Measurements from ENCODE around the gene GGTLC1. TPM values are rescaled to one million over a fixed set of nuclear protein-coding genes. Genes with fewer than 3 reads are reported as not detected.

Gene GGTLC1
- total RNA-seq, 4 donors from 2014 or later: not detected

DNA sequence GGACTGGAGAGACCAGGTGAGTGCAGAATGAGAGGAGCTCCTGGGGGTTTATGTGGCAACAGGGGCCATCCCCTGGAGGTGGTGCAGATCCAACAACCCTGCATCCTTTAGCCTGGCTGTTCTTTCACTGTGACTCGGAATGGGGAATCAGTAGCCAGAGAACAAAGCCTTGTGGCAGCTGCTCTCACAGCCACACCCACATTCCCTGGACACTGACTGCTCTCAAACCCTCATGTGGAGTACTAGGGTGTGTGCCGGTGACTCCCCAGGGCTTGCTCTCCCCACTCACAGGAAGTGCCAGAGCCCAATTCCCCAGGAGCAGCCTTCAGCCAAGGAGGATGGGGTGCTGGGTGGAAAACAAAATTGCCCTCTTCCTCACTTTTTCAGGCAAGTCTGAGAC, 30.2 kb upstream of the GGTLC1 start:
- ATAC-seq (ENCODE audit: low FRiP score) (no peak), DNase-seq (ENCODE audit: low spot score) (no peak)
- TF ChIP-seq, protein P1, sequence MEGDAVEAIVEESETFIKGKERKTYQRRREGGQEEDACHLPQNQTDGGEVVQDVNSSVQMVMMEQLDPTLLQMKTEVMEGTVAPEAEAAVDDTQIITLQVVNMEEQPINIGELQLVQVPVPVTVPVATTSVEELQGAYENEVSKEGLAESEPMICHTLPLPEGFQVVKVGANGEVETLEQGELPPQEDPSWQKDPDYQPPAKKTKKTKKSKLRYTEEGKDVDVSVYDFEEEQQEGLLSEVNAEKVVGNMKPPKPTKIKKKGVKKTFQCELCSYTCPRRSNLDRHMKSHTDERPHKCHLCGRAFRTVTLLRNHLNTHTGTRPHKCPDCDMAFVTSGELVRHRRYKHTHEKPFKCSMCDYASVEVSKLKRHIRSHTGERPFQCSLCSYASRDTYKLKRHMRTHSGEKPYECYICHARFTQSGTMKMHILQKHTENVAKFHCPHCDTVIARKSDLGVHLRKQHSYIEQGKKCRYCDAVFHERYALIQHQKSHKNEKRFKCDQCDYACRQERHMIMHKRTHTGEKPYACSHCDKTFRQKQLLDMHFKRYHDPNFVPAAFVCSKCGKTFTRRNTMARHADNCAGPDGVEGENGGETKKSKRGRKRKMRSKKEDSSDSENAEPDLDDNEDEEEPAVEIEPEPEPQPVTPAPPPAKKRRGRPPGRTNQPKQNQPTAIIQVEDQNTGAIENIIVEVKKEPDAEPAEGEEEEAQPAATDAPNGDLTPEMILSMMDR (IDR thresholded peaks at IDR 0.05): no peak

DNA sequence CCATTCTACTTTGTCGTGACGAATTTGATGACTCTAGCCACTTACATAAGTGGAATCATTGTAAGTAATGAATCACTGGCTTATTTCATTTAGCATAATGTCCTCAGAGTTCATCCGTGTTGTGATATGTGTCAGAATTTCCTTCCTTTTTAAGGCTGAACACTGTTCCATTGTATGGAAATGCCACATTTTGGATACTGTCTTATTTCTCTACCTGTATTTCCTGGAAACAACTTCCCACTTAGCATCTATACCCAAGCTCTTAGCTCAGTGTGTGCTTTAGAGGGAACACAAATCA, 28.8 kb upstream of the GGTLC1 start:
- TF ChIP-seq, protein P1 (IDR thresholded peaks at IDR 0.05): no peak
- DNase-seq (ENCODE audit: low spot score) (no peak), ATAC-seq (ENCODE audit: low FRiP score) (no peak)

DNA sequence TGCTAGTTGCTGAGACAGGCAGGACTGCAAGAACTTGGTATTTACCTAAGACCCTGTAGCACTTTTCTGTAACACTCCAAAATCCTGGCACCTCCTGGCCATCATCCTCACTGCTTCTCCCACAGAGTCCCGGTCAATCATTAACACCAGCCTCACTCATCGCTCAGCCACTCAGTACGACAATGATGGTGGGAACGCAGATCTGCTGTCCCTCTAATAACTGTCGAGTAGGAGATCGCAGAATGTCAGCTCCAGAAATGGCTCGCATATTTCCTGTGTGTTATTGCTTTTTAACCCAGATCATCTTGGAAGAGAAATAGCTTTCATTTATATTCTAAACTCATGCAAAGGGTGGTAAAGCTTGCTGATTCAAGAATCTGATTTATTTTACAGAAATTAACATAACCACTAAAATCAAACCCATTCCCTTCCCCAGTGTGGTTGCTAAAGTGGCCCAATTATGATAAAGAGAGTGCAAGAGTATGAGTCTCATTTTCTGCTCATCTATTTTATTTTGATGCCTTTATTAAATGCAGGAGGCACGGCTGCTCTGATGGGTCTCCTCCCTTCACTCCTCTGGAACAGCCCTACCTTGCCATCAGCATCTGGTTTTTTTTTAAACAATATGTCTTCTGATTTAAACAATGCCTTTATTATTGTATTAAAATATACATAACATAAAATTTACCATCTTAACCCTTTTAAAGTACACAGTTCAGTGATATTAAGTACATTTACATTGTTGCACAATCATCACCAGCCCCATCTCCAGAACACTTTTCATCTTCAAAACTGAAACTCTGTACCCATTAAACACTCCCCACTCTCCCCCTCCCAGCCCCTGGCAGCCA, 28.3 kb upstream of the GGTLC1 start:
- no peak for DNase-seq (ENCODE audit: low spot score)
- TF ChIP-seq, protein P1 (IDR thresholded peaks at IDR 0.05): no peak
- ATAC-seq (ENCODE audit: low FRiP score): no peak

DNA sequence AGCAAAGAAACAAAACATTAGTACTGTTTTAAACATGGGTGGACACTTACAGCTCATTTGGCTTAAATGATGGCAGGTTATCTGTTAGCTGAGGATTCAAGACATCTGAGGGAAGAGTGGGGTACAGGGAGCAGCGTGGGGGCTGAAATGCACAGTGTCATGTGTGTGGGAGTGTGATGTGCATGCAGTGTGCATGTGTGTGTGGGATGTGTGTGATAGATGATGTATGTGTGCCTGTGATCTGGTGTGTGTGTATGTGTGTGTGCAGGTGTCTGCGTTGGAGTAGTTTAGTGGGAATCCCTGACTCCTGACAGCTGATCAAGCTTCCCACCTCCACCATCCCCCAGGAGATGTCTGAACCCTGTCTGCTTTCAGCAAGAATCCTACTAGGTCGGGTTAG, 25.4 kb upstream of the GGTLC1 start:
- ATAC-seq (ENCODE audit: low FRiP score): no peak
- TF ChIP-seq, protein P1 (IDR thresholded peaks at IDR 0.05): no peak
- no peak for DNase-seq (ENCODE audit: low spot score)

DNA sequence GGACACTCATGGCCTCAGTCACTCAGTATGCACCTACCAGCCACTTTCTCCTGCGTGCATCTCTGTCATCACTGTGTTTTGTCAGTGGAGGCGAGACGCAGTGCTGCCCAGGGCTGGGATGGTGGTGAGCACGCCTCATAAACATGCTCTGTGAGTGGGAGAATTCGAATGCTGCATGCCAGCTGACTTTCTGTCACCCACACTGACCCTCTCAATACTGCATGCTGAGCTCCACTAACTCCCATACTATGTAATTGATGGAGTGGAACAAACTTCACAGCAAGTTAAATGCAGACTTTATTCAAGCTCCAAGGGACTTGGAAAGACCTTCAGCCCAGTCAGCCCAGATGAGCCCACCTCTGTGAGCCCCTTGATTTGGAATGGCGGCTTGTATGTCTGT, 22.7 kb upstream of the GGTLC1 start:
- ATAC-seq (ENCODE audit: low FRiP score) (no peak), DNase-seq (ENCODE audit: low spot score) (no peak)
- TF ChIP-seq, protein P1 (IDR thresholded peaks at IDR 0.05): no peak

DNA sequence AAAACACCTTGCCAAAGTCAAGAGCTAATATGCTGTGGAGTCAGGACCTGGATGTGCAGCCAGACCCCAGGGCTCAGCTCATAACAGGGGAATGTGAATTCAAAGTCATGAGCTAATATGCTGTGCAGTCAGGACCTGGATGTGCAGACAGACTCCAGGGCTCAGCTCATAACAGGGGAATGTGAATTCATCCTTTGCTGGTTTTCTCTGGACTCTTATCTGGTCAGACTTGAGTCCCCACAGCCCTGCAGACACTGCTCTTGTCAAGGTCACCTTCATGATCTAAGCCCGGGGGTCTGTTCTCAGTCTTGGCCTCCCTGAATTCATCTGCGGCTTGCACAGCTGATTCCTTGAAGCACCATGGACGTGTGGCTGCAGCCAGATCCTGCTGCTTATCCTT, 19.2 kb upstream of the GGTLC1 start:
- ATAC-seq (ENCODE audit: low FRiP score) (no peak), DNase-seq (ENCODE audit: low spot score) (no peak)
- TF ChIP-seq, protein P1 (IDR thresholded peaks at IDR 0.05): no peak

DNA sequence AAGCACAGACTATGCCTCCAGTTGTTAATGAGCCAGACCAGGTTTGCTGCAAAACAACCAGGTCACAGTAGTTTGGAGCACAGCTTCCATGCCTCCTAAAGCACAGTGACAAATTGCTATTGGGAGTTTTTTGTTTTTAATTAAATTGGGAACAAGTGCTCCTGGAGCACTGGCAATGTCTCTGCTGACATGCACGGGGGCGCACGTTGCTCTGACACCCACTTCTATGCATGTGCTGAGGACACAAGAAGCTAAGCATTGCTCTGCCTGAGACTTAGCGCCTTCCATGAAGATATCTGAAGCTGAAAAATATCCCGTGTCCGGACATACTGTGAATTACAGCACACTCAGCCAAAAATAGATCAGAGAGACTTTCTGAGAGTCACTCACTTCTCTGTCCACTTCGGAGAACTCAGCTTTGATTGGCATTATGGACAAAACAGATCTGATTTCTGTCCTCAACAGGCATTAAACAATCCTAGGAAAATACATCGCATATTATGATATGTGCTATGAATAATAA, 18.6 kb upstream of the GGTLC1 start:
- TF ChIP-seq, protein P1 (IDR thresholded peaks at IDR 0.05): no peak
- ATAC-seq (ENCODE audit: low FRiP score) (no peak), DNase-seq (ENCODE audit: low spot score) (no peak)

Data from omental fat pad (tissue), 4 donors.